Calu3 (cell line): ENCODE measurements around the gene HNRNPF. TPM values are rescaled to one million over a fixed set of nuclear protein-coding genes. Genes with fewer than 3 reads are reported as not detected.

Experiments
- BruUV-seq: library from RNA; stranded (reverse); fragments of 400-500 nt; replicated peaks from 2 replicates; lab custom pipeline; 2021; lab: Mats Ljungman, UMichigan
- CTCF ChIA-PET: fragments of 300-600 bp; sonication (Branson Sonifier 250); formaldehyde crosslinking; loops from one replicate; lab custom pipeline; 2022; ENCODE audit warnings: antibody characterized with exemption; lab: Charles Lee
- DNase-seq: peaks from one replicate; pipeline ENCODE4 v3.0.0; 2022
- H3K27ac Mint-ChIP-seq: one replicate; pipeline ENCODE4 v1.8.0; 2022; ENCODE audit warnings: mixed read lengths; ENCODE audit not compliant: unreplicated experiment
- H3K27me3 Mint-ChIP-seq: one replicate; pipeline ENCODE4 v1.8.0; 2022; ENCODE audit warnings: mixed read lengths; ENCODE audit not compliant: unreplicated experiment
- H3K36me3 Mint-ChIP-seq: one replicate; pipeline ENCODE4 v1.8.0; 2022; ENCODE audit warnings: mild to moderate bottlenecking, moderate library complexity, mixed read lengths; ENCODE audit not compliant: insufficient read depth, unreplicated experiment
- H3K4me1 Mint-ChIP-seq: one replicate; pipeline ENCODE4 v1.8.0; 2022; ENCODE audit warnings: mild to moderate bottlenecking, low read depth, mixed read lengths; ENCODE audit not compliant: unreplicated experiment
- H3K4me3 Mint-ChIP-seq: one replicate; pipeline ENCODE4 v1.8.0; 2022; ENCODE audit warnings: mild to moderate bottlenecking, low read depth, moderate library complexity, mixed read lengths; ENCODE audit not compliant: unreplicated experiment
- H3K9me3 Mint-ChIP-seq: one replicate; pipeline ENCODE4 v1.8.0; 2022; ENCODE audit warnings: low read depth, mixed read lengths; ENCODE audit not compliant: unreplicated experiment
- intact Hi-C: fragments of 100-400 bp; cut with micrococcal nuclease; formaldehyde crosslinking; loops from one replicate; pipeline ENCODE4 v1.10.0; 2022; ENCODE audit not compliant: unreplicated experiment
- total RNA-seq: library from RNA; stranded (reverse); gene quantifications from 2 replicates; pipeline ENCODE4 v1.2.3, GENCODE V29; 2022
- TF ChIP-seq, protein P1 (sequence below): fragments of 200-600 bp; IDR thresholded peaks from one replicate; pipeline ENCODE4 v1.8.0; 2022; ENCODE audit warnings: antibody characterized with exemption; ENCODE audit not compliant: unreplicated experiment

The HNRNPF gene
- total RNA-seq, 1 experiment from 2014 or later: 256 TPM

DNA sequence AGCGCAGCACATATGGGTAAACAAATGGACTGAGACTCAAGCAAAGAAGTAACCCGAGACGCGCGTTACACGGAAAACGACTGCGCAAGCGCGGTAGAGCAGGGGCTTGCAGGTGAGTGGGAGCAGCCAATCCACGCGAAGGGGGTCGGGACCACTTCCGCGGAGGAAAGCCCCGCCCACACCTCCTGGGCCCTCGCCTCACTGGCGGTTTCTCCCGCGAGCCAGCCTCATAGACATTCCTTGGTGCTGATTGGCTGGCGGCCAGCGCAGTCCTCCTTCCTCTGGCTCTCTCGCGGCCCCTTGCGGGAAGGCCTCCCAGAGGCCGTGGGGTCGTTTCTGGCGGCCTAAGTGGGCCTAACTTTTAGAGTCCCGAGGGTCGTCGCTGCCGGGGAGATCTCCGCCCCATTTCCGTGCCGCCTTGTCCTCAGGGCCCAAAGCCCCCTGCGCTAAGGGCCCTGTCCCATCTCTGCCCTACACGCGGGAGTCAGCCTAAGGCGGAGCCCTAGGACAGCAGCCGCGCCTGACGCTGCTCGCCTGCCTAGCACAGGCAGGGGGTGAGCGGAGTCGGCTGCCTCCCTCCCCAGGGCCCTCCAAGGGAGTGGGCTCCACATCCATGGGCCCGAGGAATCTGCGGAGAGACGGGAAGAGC lies 46.7 kb downstream of the HNRNPF start:
- intact Hi-C loops: no loop called here
- Mint-ChIP-seq H3K9me3 (no peaks in the 10 kb centered on the region), H3K27me3 (no peaks in the 10 kb centered on the region), H3K4me3 (peak overlapping the region; percentile 48), H3K27ac (peak overlapping the region; percentile 67), H3K4me1 (peaks cover 17% of the 10 kb centered on the region), H3K36me3 (peaks cover 15% of the 10 kb centered on the region)
- TF ChIP-seq, protein P1, sequence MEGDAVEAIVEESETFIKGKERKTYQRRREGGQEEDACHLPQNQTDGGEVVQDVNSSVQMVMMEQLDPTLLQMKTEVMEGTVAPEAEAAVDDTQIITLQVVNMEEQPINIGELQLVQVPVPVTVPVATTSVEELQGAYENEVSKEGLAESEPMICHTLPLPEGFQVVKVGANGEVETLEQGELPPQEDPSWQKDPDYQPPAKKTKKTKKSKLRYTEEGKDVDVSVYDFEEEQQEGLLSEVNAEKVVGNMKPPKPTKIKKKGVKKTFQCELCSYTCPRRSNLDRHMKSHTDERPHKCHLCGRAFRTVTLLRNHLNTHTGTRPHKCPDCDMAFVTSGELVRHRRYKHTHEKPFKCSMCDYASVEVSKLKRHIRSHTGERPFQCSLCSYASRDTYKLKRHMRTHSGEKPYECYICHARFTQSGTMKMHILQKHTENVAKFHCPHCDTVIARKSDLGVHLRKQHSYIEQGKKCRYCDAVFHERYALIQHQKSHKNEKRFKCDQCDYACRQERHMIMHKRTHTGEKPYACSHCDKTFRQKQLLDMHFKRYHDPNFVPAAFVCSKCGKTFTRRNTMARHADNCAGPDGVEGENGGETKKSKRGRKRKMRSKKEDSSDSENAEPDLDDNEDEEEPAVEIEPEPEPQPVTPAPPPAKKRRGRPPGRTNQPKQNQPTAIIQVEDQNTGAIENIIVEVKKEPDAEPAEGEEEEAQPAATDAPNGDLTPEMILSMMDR: peak; percentile 16
- DNase-seq: peak; percentile 95
- no TSS peak for BruUV-seq
- CTCF ChIA-PET: no interaction called here

DNA sequence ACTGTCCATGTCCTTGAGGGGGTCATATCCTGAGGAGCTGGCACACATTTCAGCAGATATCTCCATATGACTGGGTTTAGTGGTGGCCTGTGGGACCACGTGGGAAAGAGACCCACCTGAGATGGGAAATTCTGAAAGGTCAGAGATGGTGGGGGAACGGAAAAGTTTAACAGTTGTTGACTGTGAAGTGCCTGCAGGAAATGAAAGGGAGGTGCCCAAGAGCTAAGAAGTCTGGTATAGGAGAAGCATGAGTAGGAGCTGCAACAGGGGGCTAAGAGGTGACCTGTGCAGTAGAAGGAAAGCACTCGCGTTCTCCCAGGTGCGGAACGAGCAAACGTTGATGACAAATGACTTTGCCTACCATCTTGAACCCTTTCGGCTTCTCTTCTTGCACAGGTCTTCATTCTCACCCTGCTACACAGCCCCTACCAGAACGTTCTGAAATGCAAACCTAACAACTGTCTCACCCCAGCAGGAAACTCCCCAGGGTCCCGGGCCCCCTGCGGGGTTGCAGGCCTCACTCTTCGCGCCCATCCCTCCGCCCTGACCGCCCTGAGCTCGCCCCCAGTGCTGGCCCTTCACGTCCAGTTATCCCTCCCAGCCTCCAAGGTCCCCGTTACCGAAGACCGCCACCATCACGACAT lies 47.3 kb downstream of the HNRNPF start:
- peaks cover 17% of the 10 kb centered on the region for H3K4me1 Mint-ChIP-seq
- DNase-seq: no peak
- H3K27me3 Mint-ChIP-seq: no peaks in the 10 kb centered on the region
- peak overlapping the region; percentile 67 for H3K27ac Mint-ChIP-seq
- BruUV-seq: TSS peak; percentile 86
- TF ChIP-seq, protein P1: no peak
- H3K4me3 Mint-ChIP-seq: peak overlapping the region; percentile 48
- no peaks in the 10 kb centered on the region for H3K9me3 Mint-ChIP-seq
- CTCF ChIA-PET: interaction anchor here (0.5 kb wide), 1 partner anchor 125 kb away, joined by 3 read pairs; no protein-coding TSS in a partner anchor
- intact Hi-C loops: no loop called here
- H3K36me3 Mint-ChIP-seq: peaks cover 15% of the 10 kb centered on the region

DNA sequence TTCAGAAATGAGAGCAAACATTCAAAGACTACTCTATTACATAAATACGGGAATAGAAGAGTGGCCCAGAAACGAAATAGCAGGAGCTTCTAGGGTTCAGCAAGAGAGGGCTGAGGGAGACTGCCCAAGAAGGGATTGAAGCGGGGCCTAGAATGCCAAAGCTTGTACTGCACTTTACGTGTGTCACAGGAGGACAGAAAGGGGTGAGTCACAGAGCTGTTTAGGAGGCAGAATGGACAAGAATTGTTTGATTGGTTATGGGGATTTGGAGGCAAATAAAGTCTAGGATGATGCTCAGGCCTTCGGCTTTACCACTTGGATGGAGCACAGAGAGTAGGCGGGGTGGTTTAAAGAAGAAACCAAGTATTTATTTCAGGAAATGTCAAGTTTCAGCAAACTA lies 48.9 kb downstream of the HNRNPF start:
- no peak for DNase-seq
- no peaks in the 10 kb centered on the region for H3K27me3 Mint-ChIP-seq
- peaks cover 28% of the 10 kb centered on the region for H3K4me1 Mint-ChIP-seq
- peaks cover 24% of the 10 kb centered on the region for H3K36me3 Mint-ChIP-seq
- peak overlapping the region; percentile 26 for H3K27ac Mint-ChIP-seq
- TF ChIP-seq, protein P1: no peak
- peak overlapping the region; percentile 10 for H3K4me3 Mint-ChIP-seq
- CTCF ChIA-PET: interaction anchor here (0.5 kb wide), 1 partner anchor 20 kb away, joined by 6 read pairs; no protein-coding TSS in a partner anchor
- no TSS peak for BruUV-seq
- H3K9me3 Mint-ChIP-seq: no peaks in the 10 kb centered on the region
- intact Hi-C loops: no loop called here

DNA sequence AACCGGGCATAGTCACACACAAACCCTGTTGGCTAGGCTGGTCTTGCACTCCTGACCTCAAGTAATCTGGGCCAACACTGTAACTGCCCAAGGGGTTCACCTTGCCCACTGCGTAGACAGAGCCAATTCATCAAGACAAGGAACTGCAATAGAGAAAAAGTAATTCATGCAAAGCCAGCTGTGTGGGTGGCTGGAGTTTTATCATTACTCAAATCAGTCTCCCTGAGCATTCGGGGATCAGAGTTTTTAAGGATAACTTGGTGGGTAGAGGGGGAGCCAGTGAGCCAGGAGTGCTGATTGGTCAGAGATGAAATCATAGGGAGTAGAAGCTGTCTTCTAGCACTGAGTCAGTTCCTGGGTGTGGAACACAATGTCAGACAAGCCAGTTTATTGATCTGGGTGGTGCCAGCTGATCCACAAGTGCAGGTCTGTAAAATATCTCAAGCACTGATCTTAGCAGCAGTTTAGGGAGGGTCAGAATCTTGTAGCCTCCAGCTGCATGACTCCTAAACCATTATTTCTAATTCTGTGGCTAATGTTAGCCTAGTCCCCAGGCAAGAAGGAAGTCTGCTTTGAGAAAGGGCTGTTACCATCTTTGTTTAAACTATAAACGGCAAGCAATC lies 53.1 kb downstream of the HNRNPF start:
- TF ChIP-seq, protein P1: no peak
- peaks cover 54% of the 10 kb centered on the region for H3K4me1 Mint-ChIP-seq
- CTCF ChIA-PET: interaction anchor here (0.7 to 1.3 kb wide), 3 partner anchors 24 to 422 kb away, joined by 3 to 4 read pairs (median 3); no protein-coding TSS in a partner anchor
- peaks cover 13% of the 10 kb centered on the region for H3K36me3 Mint-ChIP-seq
- no peaks in the 10 kb centered on the region for H3K9me3 Mint-ChIP-seq
- H3K27ac Mint-ChIP-seq: peak overlapping the region; percentile 76
- H3K27me3 Mint-ChIP-seq: no peaks in the 10 kb centered on the region
- DNase-seq: peak; percentile 86
- no TSS peak for BruUV-seq
- H3K4me3 Mint-ChIP-seq: peak overlapping the region; percentile 15
- intact Hi-C loops: loop anchor here (10.0 kb wide), 1 partner anchor 221 kb away; the partner anchor contains the start of gene CSGALNACT2
